ENCODE data around the gene RPRD1B. TPM values are rescaled to one million over a fixed set of nuclear protein-coding genes. Genes with fewer than 3 reads are reported as not detected.

RPRD1B gene
- total RNA-seq, 1 experiment from 2014 or later = 55.1 TPM

GRCh38 chr20:38057351-38057972 is 23.9 kb downstream of the RPRD1B start:
- POLR2A ChIA-PET (ENCODE audit: unreplicated experiment) = no interaction called here
- no peak overlapping the region for H2AFZ ChIP-seq
- H3K79me2 ChIP-seq (ENCODE audit: low read depth) = peaks cover 33% of the 10 kb centered on the region; the same call in 1 of the 2 replicates
- CTCF ChIA-PET = interaction anchor here (0.5 to 1.3 kb wide), 23 partner anchors 16 to 360 kb away, joined by 3 to 29 read pairs (median 4); no protein-coding TSS in a partner anchor
- DNase-seq = peak; percentile 53 to 76
- TF ChIP-seq EZH2 (IDR thresholded peaks at IDR 0.05; ENCODE audit: low read depth) = no peak
- TF ChIP-seq, protein P1, sequence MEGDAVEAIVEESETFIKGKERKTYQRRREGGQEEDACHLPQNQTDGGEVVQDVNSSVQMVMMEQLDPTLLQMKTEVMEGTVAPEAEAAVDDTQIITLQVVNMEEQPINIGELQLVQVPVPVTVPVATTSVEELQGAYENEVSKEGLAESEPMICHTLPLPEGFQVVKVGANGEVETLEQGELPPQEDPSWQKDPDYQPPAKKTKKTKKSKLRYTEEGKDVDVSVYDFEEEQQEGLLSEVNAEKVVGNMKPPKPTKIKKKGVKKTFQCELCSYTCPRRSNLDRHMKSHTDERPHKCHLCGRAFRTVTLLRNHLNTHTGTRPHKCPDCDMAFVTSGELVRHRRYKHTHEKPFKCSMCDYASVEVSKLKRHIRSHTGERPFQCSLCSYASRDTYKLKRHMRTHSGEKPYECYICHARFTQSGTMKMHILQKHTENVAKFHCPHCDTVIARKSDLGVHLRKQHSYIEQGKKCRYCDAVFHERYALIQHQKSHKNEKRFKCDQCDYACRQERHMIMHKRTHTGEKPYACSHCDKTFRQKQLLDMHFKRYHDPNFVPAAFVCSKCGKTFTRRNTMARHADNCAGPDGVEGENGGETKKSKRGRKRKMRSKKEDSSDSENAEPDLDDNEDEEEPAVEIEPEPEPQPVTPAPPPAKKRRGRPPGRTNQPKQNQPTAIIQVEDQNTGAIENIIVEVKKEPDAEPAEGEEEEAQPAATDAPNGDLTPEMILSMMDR (conservative IDR thresholded peaks at IDR 0.05) = peak; percentile 99
- H3K9me3 ChIP-seq (ENCODE audit: insufficient read depth, low read depth) = no peaks in the 10 kb centered on the region
- no peak overlapping the region for H3K27ac ChIP-seq
- no TSS peak for BruUV-seq (replicated peaks)
- no peak overlapping the region for H3K4me3 ChIP-seq
- no peaks in the 10 kb centered on the region for H3K9me2 ChIP-seq (ENCODE audit: insufficient read depth)
- no peaks in the 10 kb centered on the region for H3K4me1 ChIP-seq (replicated peaks; ENCODE audit: insufficient read depth)
- peaks cover 31% of the 10 kb centered on the region for H3F3A ChIP-seq (ENCODE audit: insufficient read depth, low read depth)
- peaks cover 4% of the 10 kb centered on the region; the same call in 1 of the 2 replicates for H4K20me1 ChIP-seq (ENCODE audit: insufficient read depth)
- H3K27me3 ChIP-seq (ENCODE audit: insufficient read depth, low read depth) = no peaks in the 10 kb centered on the region
- intact Hi-C loops (cut with micrococcal nuclease; ENCODE audit: unreplicated experiment) = loop anchor here (1.0 to 10.0 kb wide), 8 partner anchors 15 to 790 kb away; partner anchors contain the start of gene TGM2
- peaks cover 34% of the 10 kb centered on the region for H3K36me3 ChIP-seq (ENCODE audit: low read depth)
- no peak overlapping the region for H3K4me2 ChIP-seq

DNA sequence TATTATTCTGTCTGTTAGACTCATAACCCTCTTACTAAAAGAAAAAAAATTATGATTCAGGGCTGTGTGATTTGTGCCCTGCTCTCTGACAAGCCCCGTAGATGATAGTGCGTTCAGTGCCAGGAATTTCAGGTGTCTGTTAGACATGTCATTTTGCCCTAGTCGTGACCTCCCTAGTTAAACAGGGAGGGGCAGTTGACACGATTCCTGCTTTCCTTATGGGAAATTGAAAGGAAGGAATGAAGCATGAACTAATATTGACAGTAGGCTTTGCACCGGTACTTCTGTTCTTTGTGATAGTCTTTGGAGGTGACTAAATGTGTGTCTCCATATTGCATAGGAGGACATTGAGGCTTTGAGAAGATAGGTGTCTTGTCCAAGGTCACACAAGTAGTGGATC is 26.3 kb downstream of the RPRD1B start:
- POLR2A ChIA-PET (ENCODE audit: unreplicated experiment) = no interaction called here
- TF ChIP-seq EZH2 (IDR thresholded peaks at IDR 0.05; ENCODE audit: low read depth) = no peak
- TF ChIP-seq, protein P1 (conservative IDR thresholded peaks at IDR 0.05) = no peak
- Histone ChIP-seq H3K9me2 (ENCODE audit: insufficient read depth) (no peaks in the 10 kb centered on the region), H3K79me2 (ENCODE audit: low read depth) (peaks cover 17% of the 10 kb centered on the region; the same call in 1 of the 2 replicates), H3K36me3 (ENCODE audit: low read depth) (peaks cover 44% of the 10 kb centered on the region), H4K20me1 (ENCODE audit: insufficient read depth) (no peaks in the 10 kb centered on the region), H3K4me2 (no peak overlapping the region), H3K27ac (no peak overlapping the region), H2AFZ (no peak overlapping the region), H3F3A (ENCODE audit: insufficient read depth, low read depth) (peaks cover 25% of the 10 kb centered on the region), H3K4me3 (no peak overlapping the region), H3K27me3 (ENCODE audit: insufficient read depth, low read depth) (no peaks in the 10 kb centered on the region), H3K4me1 (replicated peaks; ENCODE audit: insufficient read depth) (no peaks in the 10 kb centered on the region), H3K9me3 (ENCODE audit: insufficient read depth, low read depth) (no peaks in the 10 kb centered on the region)
- BruUV-seq (replicated peaks) = no TSS peak
- intact Hi-C loops (cut with micrococcal nuclease; ENCODE audit: unreplicated experiment) = loop anchor here (5.0 to 10.0 kb wide), 4 partner anchors 347 to 793 kb away; no protein-coding TSS in a partner anchor
- DNase-seq = no peak
- CTCF ChIA-PET = no interaction called here

DNA sequence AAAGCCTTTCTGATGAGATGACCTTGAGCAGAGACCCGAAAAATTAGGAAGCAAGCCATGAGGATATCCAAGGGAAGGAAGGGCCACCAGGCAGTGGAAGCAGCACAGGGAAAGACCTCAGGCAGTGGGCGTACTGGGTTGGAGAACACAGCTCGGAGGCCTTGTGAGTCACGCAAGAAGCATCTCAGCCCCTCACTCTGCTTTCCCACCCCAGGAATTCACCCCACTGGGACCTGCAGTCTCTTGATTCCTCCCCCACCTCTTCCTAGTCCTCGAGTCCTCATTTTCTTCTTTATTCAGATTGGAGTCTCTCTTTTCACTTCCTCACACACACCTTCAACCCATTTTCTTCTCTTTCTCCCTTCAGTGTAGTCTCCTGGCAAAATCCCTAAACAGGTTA is 27.0 kb downstream of the RPRD1B start:
- no peaks in the 10 kb centered on the region for H4K20me1 ChIP-seq (ENCODE audit: insufficient read depth)
- H3K4me3 ChIP-seq = no peak overlapping the region
- peaks cover 18% of the 10 kb centered on the region for H3F3A ChIP-seq (ENCODE audit: insufficient read depth, low read depth)
- peaks cover 50% of the 10 kb centered on the region for H3K36me3 ChIP-seq (ENCODE audit: low read depth)
- H3K4me2 ChIP-seq = no peak overlapping the region
- BruUV-seq (replicated peaks) = no TSS peak
- no peaks in the 10 kb centered on the region for H3K4me1 ChIP-seq (replicated peaks; ENCODE audit: insufficient read depth)
- POLR2A ChIA-PET (ENCODE audit: unreplicated experiment) = no interaction called here
- CTCF ChIA-PET = no interaction called here
- no peaks in the 10 kb centered on the region for H3K9me3 ChIP-seq (ENCODE audit: insufficient read depth, low read depth)
- no peaks in the 10 kb centered on the region for H3K9me2 ChIP-seq (ENCODE audit: insufficient read depth)
- H3K27ac ChIP-seq = no peak overlapping the region
- DNase-seq = no peak
- H3K79me2 ChIP-seq (ENCODE audit: low read depth) = peaks cover 15% of the 10 kb centered on the region; the same call in 1 of the 2 replicates
- intact Hi-C loops (cut with micrococcal nuclease; ENCODE audit: unreplicated experiment) = no loop called here
- no peak for TF ChIP-seq EZH2 (IDR thresholded peaks at IDR 0.05; ENCODE audit: low read depth)
- TF ChIP-seq, protein P1 (conservative IDR thresholded peaks at IDR 0.05) = no peak
- no peak overlapping the region for H2AFZ ChIP-seq
- H3K27me3 ChIP-seq (ENCODE audit: insufficient read depth, low read depth) = no peaks in the 10 kb centered on the region

Data from PC-9 (cell line).